ENCODE results near the gene DGKI. TPM values are rescaled to one million over a fixed set of nuclear protein-coding genes. Genes with fewer than 3 reads are reported as not detected.

The DGKI gene
- total and polyA plus RNA-seq, 2 donors = 0.14 to 0.33 TPM

GRCh38 chr7:137482466-137482865 lies 364.3 kb downstream of the DGKI start:
- Histone ChIP-seq H3K4me1 (ENCODE audit: control insufficient read depth in 2 of 2, insufficient read depth in 2 of 2, low read length in 2 of 2) (no peaks in the 10 kb centered on the region), H3K4me3 (ENCODE audit: low read length in 2 of 2) (no peak overlapping the region)
- 77% methylated on average over 4 of the region's 4 CpGs for WGBS

GRCh38 chr7:137480824-137481365 lies 365.9 kb downstream of the DGKI start:
- DNase-seq (ENCODE audit: low read depth in 6 of 9, low spot score in 9 of 9) = no peak
- no peaks in the 10 kb centered on the region for H3K27me3 ChIP-seq (ENCODE audit: control insufficient read depth in 2 of 2, insufficient read depth in 1 of 2, low read length in 1 of 2)

More at GRCh38 chr7:137482466-137482865, 364.3 kb downstream of the DGKI start:
- Histone ChIP-seq H3K27me3 (ENCODE audit: control insufficient read depth in 2 of 2, insufficient read depth in 1 of 2, low read length in 1 of 2) (no peaks in the 10 kb centered on the region), H3K9me3 (ENCODE audit: control insufficient read depth in 2 of 2, insufficient read depth in 1 of 2, low read length in 1 of 2) (no peaks in the 10 kb centered on the region), H3K27ac (ENCODE audit: low read depth in 1 of 2, low read length in 1 of 2) (no peak overlapping the region), H3K36me3 (ENCODE audit: control insufficient read depth in 2 of 2, insufficient read depth in 2 of 2, low read length in 1 of 2) (no peaks in the 10 kb centered on the region)
- no peak for DNase-seq (ENCODE audit: low read depth in 6 of 9, low spot score in 9 of 9)

GRCh38 chr7:137480401-137480800 lies 366.4 kb downstream of the DGKI start:
- 92% methylated on average over 1 of the region's 1 CpG for WGBS

More at GRCh38 chr7:137480824-137481365, 365.9 kb downstream of the DGKI start:
- H3K36me3 ChIP-seq (ENCODE audit: control insufficient read depth in 2 of 2, insufficient read depth in 2 of 2, low read length in 1 of 2) = no peaks in the 10 kb centered on the region
- no peak overlapping the region for H3K27ac ChIP-seq (ENCODE audit: low read depth in 1 of 2, low read length in 1 of 2)
- no peaks in the 10 kb centered on the region for H3K9me3 ChIP-seq (ENCODE audit: control insufficient read depth in 2 of 2, insufficient read depth in 1 of 2, low read length in 1 of 2)
- no peaks in the 10 kb centered on the region for H3K4me1 ChIP-seq (ENCODE audit: control insufficient read depth in 2 of 2, insufficient read depth in 2 of 2, low read length in 2 of 2)
- WGBS = 83% methylated on average over 3 of the region's 3 CpGs
- H3K4me3 ChIP-seq (ENCODE audit: low read length in 2 of 2) = no peak overlapping the region

GRCh38 chr7:137476937-137477336 lies 369.8 kb downstream of the DGKI start:
- no peaks in the 10 kb centered on the region for H3K36me3 ChIP-seq (ENCODE audit: control insufficient read depth in 2 of 2, insufficient read depth in 2 of 2, low read length in 1 of 2)
- no peak for DNase-seq (ENCODE audit: low read depth in 6 of 9, low spot score in 9 of 9)
- H3K4me3 ChIP-seq (ENCODE audit: low read length in 2 of 2) = no peak overlapping the region
- WGBS = 90% methylated on average over 1 of the region's 1 CpG
- no peaks in the 10 kb centered on the region for H3K4me1 ChIP-seq (ENCODE audit: control insufficient read depth in 2 of 2, insufficient read depth in 2 of 2, low read length in 2 of 2)
- no peaks in the 10 kb centered on the region for H3K9me3 ChIP-seq (ENCODE audit: control insufficient read depth in 2 of 2, insufficient read depth in 1 of 2, low read length in 1 of 2)
- no peaks in the 10 kb centered on the region for H3K27me3 ChIP-seq (ENCODE audit: control insufficient read depth in 2 of 2, insufficient read depth in 1 of 2, low read length in 1 of 2)
- H3K27ac ChIP-seq (ENCODE audit: low read depth in 1 of 2, low read length in 1 of 2) = no peak overlapping the region

More at GRCh38 chr7:137480401-137480800, 366.4 kb downstream of the DGKI start:
- H3K4me1 ChIP-seq (ENCODE audit: control insufficient read depth in 2 of 2, insufficient read depth in 2 of 2, low read length in 2 of 2) = no peaks in the 10 kb centered on the region
- DNase-seq (ENCODE audit: low read depth in 6 of 9, low spot score in 9 of 9) = no peak
- no peaks in the 10 kb centered on the region for H3K9me3 ChIP-seq (ENCODE audit: control insufficient read depth in 2 of 2, insufficient read depth in 1 of 2, low read length in 1 of 2)
- no peak overlapping the region for H3K27ac ChIP-seq (ENCODE audit: low read depth in 1 of 2, low read length in 1 of 2)
- H3K4me3 ChIP-seq (ENCODE audit: low read length in 2 of 2) = no peak overlapping the region
- H3K36me3 ChIP-seq (ENCODE audit: control insufficient read depth in 2 of 2, insufficient read depth in 2 of 2, low read length in 1 of 2) = no peaks in the 10 kb centered on the region
- no peaks in the 10 kb centered on the region for H3K27me3 ChIP-seq (ENCODE audit: control insufficient read depth in 2 of 2, insufficient read depth in 1 of 2, low read length in 1 of 2)

- Histone ChIP-seq H3K9me3 (ENCODE audit: control insufficient read depth in 2 of 2, insufficient read depth in 1 of 2, low read length in 1 of 2) (no peaks in the 10 kb centered on the region), H3K27ac (ENCODE audit: low read depth in 1 of 2, low read length in 1 of 2) (no peak overlapping the region), H3K4me3 (ENCODE audit: low read length in 2 of 2) (no peak overlapping the region), H3K36me3 (ENCODE audit: control insufficient read depth in 2 of 2, insufficient read depth in 2 of 2, low read length in 1 of 2) (no peaks in the 10 kb centered on the region), H3K4me1 (ENCODE audit: control insufficient read depth in 2 of 2, insufficient read depth in 2 of 2, low read length in 2 of 2) (no peaks in the 10 kb centered on the region), H3K27me3 (ENCODE audit: control insufficient read depth in 2 of 2, insufficient read depth in 1 of 2, low read length in 1 of 2) (no peaks in the 10 kb centered on the region)
- no peak for DNase-seq (ENCODE audit: low read depth in 6 of 9, low spot score in 9 of 9)
- 91% methylated on average over 7 of the region's 7 CpGs for WGBS
Measured at GRCh38 chr7:137475966-137476365, 370.8 kb downstream of the DGKI start.

- H3K27me3 ChIP-seq (ENCODE audit: control insufficient read depth in 2 of 2, insufficient read depth in 1 of 2, low read length in 1 of 2) = no peaks in the 10 kb centered on the region
- H3K4me1 ChIP-seq (ENCODE audit: control insufficient read depth in 2 of 2, insufficient read depth in 2 of 2, low read length in 2 of 2) = no peaks in the 10 kb centered on the region
- H3K4me3 ChIP-seq (ENCODE audit: low read length in 2 of 2) = no peak overlapping the region
- H3K36me3 ChIP-seq (ENCODE audit: control insufficient read depth in 2 of 2, insufficient read depth in 2 of 2, low read length in 1 of 2) = no peaks in the 10 kb centered on the region
- H3K27ac ChIP-seq (ENCODE audit: low read depth in 1 of 2, low read length in 1 of 2) = no peak overlapping the region
- no peak for DNase-seq (ENCODE audit: low read depth in 6 of 9, low spot score in 9 of 9)
- WGBS = 95% methylated on average over 11 of the region's 11 CpGs
- no peaks in the 10 kb centered on the region for H3K9me3 ChIP-seq (ENCODE audit: control insufficient read depth in 2 of 2, insufficient read depth in 1 of 2, low read length in 1 of 2)
Measured at GRCh38 chr7:137474540-137475026, 372.2 kb downstream of the DGKI start.

- Histone ChIP-seq H3K4me3 (ENCODE audit: low read length in 2 of 2) (no peak overlapping the region), H3K9me3 (ENCODE audit: control insufficient read depth in 2 of 2, insufficient read depth in 1 of 2, low read length in 1 of 2) (no peaks in the 10 kb centered on the region), H3K27ac (ENCODE audit: low read depth in 1 of 2, low read length in 1 of 2) (no peak overlapping the region), H3K27me3 (ENCODE audit: control insufficient read depth in 2 of 2, insufficient read depth in 1 of 2, low read length in 1 of 2) (no peaks in the 10 kb centered on the region), H3K4me1 (ENCODE audit: control insufficient read depth in 2 of 2, insufficient read depth in 2 of 2, low read length in 2 of 2) (no peaks in the 10 kb centered on the region), H3K36me3 (ENCODE audit: control insufficient read depth in 2 of 2, insufficient read depth in 2 of 2, low read length in 1 of 2) (no peaks in the 10 kb centered on the region)
- WGBS = 85% methylated on average over 3 of the region's 3 CpGs
- no peak for DNase-seq (ENCODE audit: low read depth in 6 of 9, low spot score in 9 of 9)
Measured at GRCh38 chr7:137471128-137471527, 375.6 kb downstream of the DGKI start.

- 94% methylated on average over 6 of the region's 6 CpGs for WGBS
Measured at GRCh38 chr7:137469858-137470257, 376.9 kb downstream of the DGKI start.

GRCh38 chr7:137469191-137469811 lies 377.5 kb downstream of the DGKI start:
- no peak for DNase-seq (ENCODE audit: low read depth in 6 of 9, low spot score in 9 of 9)
- Histone ChIP-seq H3K27ac (ENCODE audit: low read depth in 1 of 2, low read length in 1 of 2) (no peak overlapping the region), H3K27me3 (ENCODE audit: control insufficient read depth in 2 of 2, insufficient read depth in 1 of 2, low read length in 1 of 2) (no peaks in the 10 kb centered on the region), H3K4me1 (ENCODE audit: control insufficient read depth in 2 of 2, insufficient read depth in 2 of 2, low read length in 2 of 2) (no peaks in the 10 kb centered on the region), H3K36me3 (ENCODE audit: control insufficient read depth in 2 of 2, insufficient read depth in 2 of 2, low read length in 1 of 2) (no peaks in the 10 kb centered on the region), H3K4me3 (ENCODE audit: low read length in 2 of 2) (no peak overlapping the region), H3K9me3 (ENCODE audit: control insufficient read depth in 2 of 2, insufficient read depth in 1 of 2, low read length in 1 of 2) (no peaks in the 10 kb centered on the region)
- 38% methylated on average over 5 of the region's 5 CpGs for WGBS

More at GRCh38 chr7:137469858-137470257, 376.9 kb downstream of the DGKI start:
- no peak overlapping the region for H3K27ac ChIP-seq (ENCODE audit: low read depth in 1 of 2, low read length in 1 of 2)
- no peaks in the 10 kb centered on the region for H3K9me3 ChIP-seq (ENCODE audit: control insufficient read depth in 2 of 2, insufficient read depth in 1 of 2, low read length in 1 of 2)
- H3K36me3 ChIP-seq (ENCODE audit: control insufficient read depth in 2 of 2, insufficient read depth in 2 of 2, low read length in 1 of 2) = no peaks in the 10 kb centered on the region
- no peak overlapping the region for H3K4me3 ChIP-seq (ENCODE audit: low read length in 2 of 2)
- no peaks in the 10 kb centered on the region for H3K27me3 ChIP-seq (ENCODE audit: control insufficient read depth in 2 of 2, insufficient read depth in 1 of 2, low read length in 1 of 2)
- no peaks in the 10 kb centered on the region for H3K4me1 ChIP-seq (ENCODE audit: control insufficient read depth in 2 of 2, insufficient read depth in 2 of 2, low read length in 2 of 2)
- DNase-seq (ENCODE audit: low read depth in 6 of 9, low spot score in 9 of 9) = no peak
